ENCODE results near the gene PEX1. TPM values are rescaled to one million over a fixed set of nuclear protein-coding genes. Genes with fewer than 3 reads are reported as not detected.

The PEX1 gene
- total and polyA plus RNA-seq, 9 of the 15 experiments (the other 6 are each of a cell fraction or from before 2014, with no cell fraction given), result 9.4 to 32.2 (median 19.9) TPM

DNA sequence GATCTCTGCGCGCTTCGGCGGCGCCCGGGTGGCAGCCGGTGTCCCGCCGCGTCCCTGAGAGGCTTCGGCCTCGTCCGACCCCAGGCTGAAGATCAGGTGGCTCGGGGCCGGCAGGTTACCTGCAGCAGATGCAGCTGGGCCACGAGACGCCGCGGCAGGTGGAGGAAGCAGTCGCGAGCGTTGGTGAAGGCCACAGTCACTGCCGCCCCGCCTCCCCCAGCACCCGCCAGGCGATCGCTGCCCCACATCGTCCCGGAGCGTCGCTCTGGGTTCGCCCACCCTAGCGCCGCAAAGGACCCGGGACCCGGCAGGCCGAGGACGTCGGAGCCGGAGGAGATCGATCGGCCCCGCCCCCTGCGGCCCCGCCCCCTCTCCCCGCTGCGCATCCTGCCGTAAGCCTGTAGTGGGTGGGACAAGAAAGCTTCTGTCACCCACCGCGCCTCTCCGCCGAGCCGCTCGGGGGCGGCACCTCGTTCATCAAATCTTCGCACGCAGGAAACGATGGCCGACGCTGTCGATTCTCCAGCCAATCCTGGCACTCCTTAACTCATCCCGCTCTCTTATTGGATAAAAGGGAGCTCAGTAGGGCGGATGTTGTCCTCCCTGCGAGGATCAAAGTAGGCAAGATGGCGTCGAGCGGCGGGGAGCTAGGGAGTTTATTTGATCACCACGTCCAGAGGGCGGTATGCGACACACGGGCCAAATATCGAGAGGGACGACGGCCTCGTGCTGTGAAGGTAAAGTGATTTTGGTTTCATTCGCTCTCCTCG lies at the start of gene PEX1, which contains the start of gene RBM48 (continued):
- TF ChIP-seq, protein P1, sequence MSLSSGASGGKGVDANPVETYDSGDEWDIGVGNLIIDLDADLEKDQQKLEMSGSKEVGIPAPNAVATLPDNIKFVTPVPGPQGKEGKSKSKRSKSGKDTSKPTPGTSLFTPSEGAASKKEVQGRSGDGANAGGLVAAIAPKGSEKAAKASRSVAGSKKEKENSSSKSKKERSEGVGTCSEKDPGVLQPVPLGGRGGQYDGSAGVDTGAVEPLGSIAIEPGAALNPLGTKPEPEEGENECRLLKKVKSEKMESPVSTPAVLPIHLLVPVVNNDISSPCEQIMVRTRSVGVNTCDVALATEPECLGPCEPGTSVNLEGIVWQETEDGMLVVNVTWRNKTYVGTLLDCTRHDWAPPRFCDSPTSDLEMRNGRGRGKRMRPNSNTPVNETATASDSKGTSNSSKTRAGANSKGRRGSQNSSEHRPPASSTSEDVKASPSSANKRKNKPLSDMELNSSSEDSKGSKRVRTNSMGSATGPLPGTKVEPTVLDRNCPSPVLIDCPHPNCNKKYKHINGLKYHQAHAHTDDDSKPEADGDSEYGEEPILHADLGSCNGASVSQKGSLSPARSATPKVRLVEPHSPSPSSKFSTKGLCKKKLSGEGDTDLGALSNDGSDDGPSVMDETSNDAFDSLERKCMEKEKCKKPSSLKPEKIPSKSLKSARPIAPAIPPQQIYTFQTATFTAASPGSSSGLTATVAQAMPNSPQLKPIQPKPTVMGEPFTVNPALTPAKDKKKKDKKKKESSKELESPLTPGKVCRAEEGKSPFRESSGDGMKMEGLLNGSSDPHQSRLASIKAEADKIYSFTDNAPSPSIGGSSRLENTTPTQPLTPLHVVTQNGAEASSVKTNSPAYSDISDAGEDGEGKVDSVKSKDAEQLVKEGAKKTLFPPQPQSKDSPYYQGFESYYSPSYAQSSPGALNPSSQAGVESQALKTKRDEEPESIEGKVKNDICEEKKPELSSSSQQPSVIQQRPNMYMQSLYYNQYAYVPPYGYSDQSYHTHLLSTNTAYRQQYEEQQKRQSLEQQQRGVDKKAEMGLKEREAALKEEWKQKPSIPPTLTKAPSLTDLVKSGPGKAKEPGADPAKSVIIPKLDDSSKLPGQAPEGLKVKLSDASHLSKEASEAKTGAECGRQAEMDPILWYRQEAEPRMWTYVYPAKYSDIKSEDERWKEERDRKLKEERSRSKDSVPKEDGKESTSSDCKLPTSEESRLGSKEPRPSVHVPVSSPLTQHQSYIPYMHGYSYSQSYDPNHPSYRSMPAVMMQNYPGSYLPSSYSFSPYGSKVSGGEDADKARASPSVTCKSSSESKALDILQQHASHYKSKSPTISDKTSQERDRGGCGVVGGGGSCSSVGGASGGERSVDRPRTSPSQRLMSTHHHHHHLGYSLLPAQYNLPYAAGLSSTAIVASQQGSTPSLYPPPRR (CRISPR knock-in tag; IDR thresholded peaks at IDR 0.05; ENCODE audit: borderline replicate concordance), result 0 out of 2 replicates have a peak, but pooled peaks have one; percentile 10
- TF ChIP-seq ILK (tag; IDR thresholded peaks at IDR 0.05; ENCODE audit: borderline replicate concordance, low read depth) (no peak), ZNF3 (CRISPR knock-in tag; IDR thresholded peaks at IDR 0.05) (no peak), RFX7 (CRISPR knock-in tag; IDR thresholded peaks at IDR 0.05) (no peak), HDAC2 (IDR thresholded peaks at IDR 0.05) (peak; percentile 99), BRF1 (IDR thresholded peaks at IDR 0.05; ENCODE audit: borderline replicate concordance, extremely low read depth, insufficient read length) (no peak), ZNF274 (IDR thresholded peaks at IDR 0.05; ENCODE audit: borderline replicate concordance, low read depth, low read length) (no peak), KDM1A (IDR thresholded peaks at IDR 0.05) (no peak), ETS2 (tag; IDR thresholded peaks at IDR 0.05; ENCODE audit: borderline replicate concordance, poor library complexity, severe bottlenecking) (no peak), NFIX (CRISPR knock-in tag; IDR thresholded peaks at IDR 0.05; ENCODE audit: low read depth) (no peak), ZNF75A (CRISPR knock-in tag; IDR thresholded peaks at IDR 0.05) (no peak), MCM7 (IDR thresholded peaks at IDR 0.05) (no peak), DIDO1 (tag; IDR thresholded peaks at IDR 0.05; ENCODE audit: low read depth) (peak; percentile 91), HCFC1 (IDR thresholded peaks at IDR 0.05; ENCODE audit: low read depth, low read length) (peak; percentile 90), ELF4 (CRISPR knock-in tag; IDR thresholded peaks at IDR 0.05) (no peak), STAT5B (CRISPR knock-in tag; IDR thresholded peaks at IDR 0.05) (no peak), ZNF644 (tag; IDR thresholded peaks at IDR 0.05; ENCODE audit: low read depth) (no peak), NFE2L1 (tag; IDR thresholded peaks at IDR 0.05; ENCODE audit: borderline replicate concordance, low read depth) (no peak)
- TF ChIP-seq, protein P2, sequence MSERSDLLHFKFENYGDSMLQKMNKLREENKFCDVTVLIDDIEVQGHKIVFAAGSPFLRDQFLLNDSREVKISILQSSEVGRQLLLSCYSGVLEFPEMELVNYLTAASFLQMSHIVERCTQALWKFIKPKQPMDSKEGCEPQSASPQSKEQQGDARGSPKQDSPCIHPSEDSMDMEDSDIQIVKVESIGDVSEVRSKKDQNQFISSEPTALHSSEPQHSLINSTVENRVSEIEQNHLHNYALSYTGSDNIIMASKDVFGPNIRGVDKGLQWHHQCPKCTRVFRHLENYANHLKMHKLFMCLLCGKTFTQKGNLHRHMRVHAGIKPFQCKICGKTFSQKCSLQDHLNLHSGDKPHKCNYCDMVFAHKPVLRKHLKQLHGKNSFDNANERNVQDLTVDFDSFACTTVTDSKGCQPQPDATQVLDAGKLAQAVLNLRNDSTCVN (CRISPR knock-in tag; IDR thresholded peaks at IDR 0.05), result peak; percentile 12; the same call in 1 of the 2 replicates
- TF ChIP-seq, protein P3, sequence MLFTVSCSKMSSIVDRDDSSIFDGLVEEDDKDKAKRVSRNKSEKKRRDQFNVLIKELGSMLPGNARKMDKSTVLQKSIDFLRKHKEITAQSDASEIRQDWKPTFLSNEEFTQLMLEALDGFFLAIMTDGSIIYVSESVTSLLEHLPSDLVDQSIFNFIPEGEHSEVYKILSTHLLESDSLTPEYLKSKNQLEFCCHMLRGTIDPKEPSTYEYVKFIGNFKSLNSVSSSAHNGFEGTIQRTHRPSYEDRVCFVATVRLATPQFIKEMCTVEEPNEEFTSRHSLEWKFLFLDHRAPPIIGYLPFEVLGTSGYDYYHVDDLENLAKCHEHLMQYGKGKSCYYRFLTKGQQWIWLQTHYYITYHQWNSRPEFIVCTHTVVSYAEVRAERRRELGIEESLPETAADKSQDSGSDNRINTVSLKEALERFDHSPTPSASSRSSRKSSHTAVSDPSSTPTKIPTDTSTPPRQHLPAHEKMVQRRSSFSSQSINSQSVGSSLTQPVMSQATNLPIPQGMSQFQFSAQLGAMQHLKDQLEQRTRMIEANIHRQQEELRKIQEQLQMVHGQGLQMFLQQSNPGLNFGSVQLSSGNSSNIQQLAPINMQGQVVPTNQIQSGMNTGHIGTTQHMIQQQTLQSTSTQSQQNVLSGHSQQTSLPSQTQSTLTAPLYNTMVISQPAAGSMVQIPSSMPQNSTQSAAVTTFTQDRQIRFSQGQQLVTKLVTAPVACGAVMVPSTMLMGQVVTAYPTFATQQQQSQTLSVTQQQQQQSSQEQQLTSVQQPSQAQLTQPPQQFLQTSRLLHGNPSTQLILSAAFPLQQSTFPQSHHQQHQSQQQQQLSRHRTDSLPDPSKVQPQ (CRISPR knock-in tag; IDR thresholded peaks at IDR 0.05; ENCODE audit: borderline replicate concordance), result no peak

Measured in K562 (cell line).